ENCODE data around the gene ZNF536. TPM values are rescaled to one million over a fixed set of nuclear protein-coding genes. Genes with fewer than 3 reads are reported as not detected.

Gene ZNF536
- total RNA-seq, 2 donors from 2014 or later: 0.41 to 1.5 TPM

DNA sequence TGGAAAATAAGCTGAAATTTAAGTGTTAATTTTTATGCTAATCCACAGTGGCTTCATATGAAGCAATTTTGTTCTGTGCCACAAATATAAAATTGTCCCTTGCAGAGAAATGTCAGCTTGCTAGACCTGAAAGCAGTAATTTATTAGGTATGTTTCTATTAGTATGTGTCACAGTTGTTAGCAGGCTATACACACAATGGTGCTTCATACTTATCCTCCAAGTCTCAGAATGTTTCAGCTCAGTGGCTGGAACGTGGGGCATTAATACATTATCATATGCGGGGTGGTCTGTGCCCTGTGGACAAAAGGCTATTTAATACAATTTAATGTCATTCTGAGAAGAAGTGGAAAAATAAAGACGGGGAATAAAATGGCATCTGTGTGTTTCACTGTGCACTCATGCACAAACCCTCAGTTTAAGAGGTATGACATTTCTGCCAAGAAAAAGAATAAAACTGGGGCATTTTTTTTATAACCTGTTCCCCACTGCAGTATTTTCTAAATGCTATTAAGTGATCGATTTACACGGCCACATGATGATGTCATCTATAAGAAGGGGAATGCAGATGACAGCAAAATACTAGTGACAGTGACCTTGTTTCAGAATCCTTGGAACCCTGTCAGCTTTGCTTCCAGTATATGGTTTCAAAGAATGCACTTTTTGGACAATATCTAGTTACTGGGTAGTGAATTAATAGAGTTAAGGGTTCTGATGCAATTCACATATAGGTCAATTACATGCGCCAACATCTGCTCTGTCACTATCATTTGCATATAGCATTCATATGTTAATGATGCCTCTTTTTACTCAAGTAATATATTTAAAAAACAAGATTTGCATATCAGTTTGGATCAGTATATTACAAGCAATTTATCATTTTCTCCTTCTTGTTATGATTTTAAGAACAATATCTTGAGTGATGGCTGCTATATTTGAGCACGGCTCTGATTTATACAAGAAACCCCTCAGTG is 21.2 kb upstream of the ZNF536 start:
- H3K27me3 ChIP-seq (replicated peaks; ENCODE audit: insufficient read depth): no peaks in the 10 kb centered on the region
- DNase-seq (ENCODE audit: low spot score) (no peak), ATAC-seq (ENCODE audit: insufficient number of reproducible peaks, low FRiP score, low read depth) (no peak)
- no peak for TF ChIP-seq CTCF (IDR thresholded peaks at IDR 0.05)
- H3K36me3 ChIP-seq: no peaks in the 10 kb centered on the region
- no peaks in the 10 kb centered on the region for H3K9me3 ChIP-seq
- no peak overlapping the region for H3K4me3 ChIP-seq
- no peak overlapping the region for H3K27ac ChIP-seq
- H3K4me1 ChIP-seq (ENCODE audit: control insufficient read depth in 1 of 2, low read depth in 2 of 2): no peaks in the 10 kb centered on the region

GRCh38 chr19:30351774-30352173 is 20.4 kb upstream of the ZNF536 start:
- Histone ChIP-seq H3K27me3 (replicated peaks; ENCODE audit: insufficient read depth) (no peaks in the 10 kb centered on the region), H3K27ac (no peak overlapping the region), H3K4me1 (ENCODE audit: control insufficient read depth in 1 of 2, low read depth in 2 of 2) (no peaks in the 10 kb centered on the region), H3K4me3 (no peak overlapping the region), H3K36me3 (no peaks in the 10 kb centered on the region), H3K9me3 (no peaks in the 10 kb centered on the region)
- no peak for DNase-seq (ENCODE audit: low spot score)
- TF ChIP-seq CTCF (IDR thresholded peaks at IDR 0.05): no peak
- no peak for ATAC-seq (ENCODE audit: insufficient number of reproducible peaks, low FRiP score, low read depth)

GRCh38 chr19:30353394-30353945 is 18.7 kb upstream of the ZNF536 start:
- Histone ChIP-seq H3K9me3 (no peaks in the 10 kb centered on the region), H3K27ac (no peak overlapping the region), H3K36me3 (no peaks in the 10 kb centered on the region), H3K27me3 (replicated peaks; ENCODE audit: insufficient read depth) (no peaks in the 10 kb centered on the region), H3K4me3 (no peak overlapping the region), H3K4me1 (ENCODE audit: control insufficient read depth in 1 of 2, low read depth in 2 of 2) (no peaks in the 10 kb centered on the region)
- no peak for ATAC-seq (ENCODE audit: insufficient number of reproducible peaks, low FRiP score, low read depth)
- DNase-seq (ENCODE audit: low spot score): no peak
- TF ChIP-seq CTCF (IDR thresholded peaks at IDR 0.05): no peak

DNA sequence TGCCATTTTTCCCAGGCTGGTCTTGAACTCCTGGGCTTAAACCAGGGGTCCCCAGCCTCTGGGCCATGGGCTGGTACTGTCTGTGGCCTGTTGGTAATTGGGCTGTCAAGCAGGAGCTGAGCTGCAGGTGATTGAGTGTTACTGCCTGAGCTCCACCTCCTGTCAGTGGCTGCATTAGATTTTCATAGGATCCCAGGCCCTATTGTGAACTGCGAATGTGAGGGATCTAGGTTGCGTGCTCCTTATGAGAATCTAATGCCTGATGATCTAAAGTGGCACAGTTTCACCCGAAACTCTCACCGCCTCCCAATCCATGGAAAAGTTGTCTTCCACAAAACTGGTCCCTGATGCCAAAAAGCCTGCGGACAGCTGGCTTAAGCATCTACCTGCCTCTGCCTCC is 16.6 kb upstream of the ZNF536 start:
- no peak for DNase-seq (ENCODE audit: low spot score)
- H3K36me3 ChIP-seq: no peaks in the 10 kb centered on the region
- no peak for ATAC-seq (ENCODE audit: insufficient number of reproducible peaks, low FRiP score, low read depth)
- no peaks in the 10 kb centered on the region for H3K4me1 ChIP-seq (ENCODE audit: control insufficient read depth in 1 of 2, low read depth in 2 of 2)
- H3K9me3 ChIP-seq: no peaks in the 10 kb centered on the region
- no peaks in the 10 kb centered on the region for H3K27me3 ChIP-seq (replicated peaks; ENCODE audit: insufficient read depth)
- TF ChIP-seq CTCF (IDR thresholded peaks at IDR 0.05): no peak
- H3K4me3 ChIP-seq: no peak overlapping the region
- no peak overlapping the region for H3K27ac ChIP-seq

DNA sequence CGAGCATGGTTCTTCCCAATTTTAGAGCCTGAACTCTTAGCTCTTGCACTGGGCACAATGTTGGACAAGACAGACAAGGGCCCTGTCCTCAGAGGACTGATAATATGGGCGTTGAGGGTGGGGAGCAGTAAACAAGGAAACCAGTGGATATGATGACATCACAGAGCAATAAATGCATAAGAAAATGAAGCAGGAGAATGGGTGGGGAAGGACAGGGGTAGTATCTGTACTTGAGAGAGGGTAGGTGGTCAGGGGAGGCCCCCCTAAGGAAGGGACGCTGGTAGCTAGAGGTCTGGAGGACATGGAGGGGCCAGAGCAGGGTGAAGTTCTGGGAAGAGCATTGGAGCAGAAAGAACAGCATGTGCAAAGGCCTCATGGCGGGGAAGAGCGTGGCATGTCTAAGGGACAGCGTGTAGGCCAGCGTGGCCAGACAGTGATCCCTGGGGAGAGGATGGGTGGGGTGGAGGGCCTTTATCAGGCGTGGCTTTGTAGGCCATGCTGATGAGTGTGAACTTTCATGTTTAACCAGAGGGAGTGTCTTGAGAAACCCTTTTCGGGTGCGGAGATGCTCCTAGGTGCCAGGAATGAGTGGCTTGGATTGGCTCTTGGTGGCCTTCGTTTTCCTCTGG is 15.1 kb upstream of the ZNF536 start:
- Histone ChIP-seq H3K36me3 (no peaks in the 10 kb centered on the region), H3K4me3 (no peak overlapping the region), H3K27me3 (replicated peaks; ENCODE audit: insufficient read depth) (no peaks in the 10 kb centered on the region), H3K4me1 (ENCODE audit: control insufficient read depth in 1 of 2, low read depth in 2 of 2) (no peaks in the 10 kb centered on the region), H3K27ac (no peak overlapping the region), H3K9me3 (no peaks in the 10 kb centered on the region)
- DNase-seq (ENCODE audit: low spot score) (no peak), ATAC-seq (ENCODE audit: insufficient number of reproducible peaks, low FRiP score, low read depth) (no peak)
- no peak for TF ChIP-seq CTCF (IDR thresholded peaks at IDR 0.05)

Data from thoracic aorta (tissue), 2 donors.